PC-3 (cell line): Measurements from ENCODE around the gene ZYG11A. TPM values are rescaled to one million over a fixed set of nuclear protein-coding genes. Genes with fewer than 3 reads are reported as not detected.

ENCODE experiments used
- ATAC-seq: fragments of 200-7000 bp; cut with Tn5 transposase; 2 replicates; pipeline ENCODE4 v1.9.1; 2020; ENCODE audit warnings: mild to moderate bottlenecking, moderate library complexity
- BruUV-seq: library from RNA; stranded (reverse); fragments of 400-500 nt; replicated peaks from 2 replicates; lab custom pipeline; 2021; lab: Mats Ljungman, UMichigan
- CTCF ChIA-PET: fragments of 300-600 bp; sonication (Branson Sonifier 250); formaldehyde crosslinking; loops from one replicate; lab custom pipeline; 2022; ENCODE audit warnings: antibody characterized with exemption; lab: Charles Lee
- POLR2A ChIA-PET: fragments of 300-600 bp; sonication (Branson Sonifier 250); formaldehyde crosslinking; loops from one replicate; lab custom pipeline; 2022; ENCODE audit warnings: antibody characterized with exemption; ENCODE audit not compliant: unreplicated experiment; lab: Charles Lee
- DNase-seq: peaks from one replicate; pipeline ENCODE4 v3.0.0-alpha.2; 2015
- H2AFZ ChIP-seq: fragments of 300-600 bp; sonication (generic); 2 replicates; pipeline ENCODE4 v1.6.0; 2016; ENCODE audit warnings: antibody characterized with exemption, low read length
- H3F3A ChIP-seq: fragments of 300-600 bp; sonication (generic); one replicate; pipeline ENCODE4 v1.6.0; 2017; ENCODE audit warnings: antibody characterized with exemption, low read length, control low read depth, mild to moderate bottlenecking; ENCODE audit not compliant: unreplicated experiment
- H3K27ac ChIP-seq: fragments of 300-600 bp; sonication (generic); 2 replicates; pipeline ENCODE4 v1.5.1; 2016; ENCODE audit warnings: mild to moderate bottlenecking, low read length
- H3K27me3 ChIP-seq: fragments of 300-600 bp; sonication (generic); 2 replicates; pipeline ENCODE4 v1.6.1; 2016; ENCODE audit warnings: low read length, mixed read lengths
- H3K36me3 ChIP-seq: fragments of 300-600 bp; sonication (generic); 2 replicates; pipeline ENCODE4 v1.6.1; 2016; ENCODE audit warnings: low read depth, mixed run types, low read length, mixed read lengths
- H3K4me1 ChIP-seq: fragments of 300-600 bp; sonication (generic); 2 replicates; pipeline ENCODE4 v1.5.1; 2016; ENCODE audit warnings: low read length; ENCODE audit not compliant: insufficient read depth
- H3K4me2 ChIP-seq: fragments of 300-600 bp; sonication (generic); 2 replicates; pipeline ENCODE4 v1.6.0; 2016; ENCODE audit warnings: low read length
- H3K4me3 ChIP-seq: fragments of 300-600 bp; sonication (generic); 2 replicates; pipeline ENCODE4 v1.5.1; 2016; ENCODE audit warnings: mild to moderate bottlenecking, low read length, mixed read lengths
- H3K79me2 ChIP-seq: fragments of 300-600 bp; sonication (generic); 2 replicates; pipeline ENCODE4 v1.6.1; 2017; ENCODE audit warnings: low read length, mixed read lengths
- H3K9ac ChIP-seq: fragments of 300-600 bp; sonication (generic); 2 replicates; pipeline ENCODE4 v1.6.0; 2016; ENCODE audit warnings: mild to moderate bottlenecking, low read length
- H3K9me2 ChIP-seq: fragments of 300-600 bp; sonication (generic); replicated peaks from 2 replicates; pipeline ENCODE4 v1.6.1; 2016; ENCODE audit warnings: mixed run types, low read length, mixed read lengths
- H3K9me3 ChIP-seq: fragments of 300-600 bp; sonication (generic); 2 replicates; pipeline ENCODE4 v1.6.1; 2016; ENCODE audit warnings: low read length, mixed read lengths
- H4K20me1 ChIP-seq: fragments of 300-600 bp; sonication (generic); 2 replicates; pipeline ENCODE4 v1.6.1; 2016; ENCODE audit warnings: low read length, mixed read lengths
- CTCF ChIP-seq: fragments of 300-600 bp; sonication (generic); conservative IDR thresholded peaks from 2 replicates; pipeline ENCODE4 v1.5.1; 2017; ENCODE audit warnings: antibody characterized with exemption, low read depth, mild to moderate bottlenecking, low read length
- EZH2 ChIP-seq: fragments of 300-600 bp; sonication (generic); IDR thresholded peaks from one replicate; pipeline ENCODE4 v1.6.1; 2017; ENCODE audit warnings: antibody characterized with exemption, mild to moderate bottlenecking, low read length; ENCODE audit not compliant: unreplicated experiment
- EZH2phosphoT487 ChIP-seq: fragments of 300-600 bp; sonication (generic); IDR thresholded peaks from 2 replicates; pipeline ENCODE4 v1.6.1; 2018; ENCODE audit warnings: mild to moderate bottlenecking, antibody characterized with exemption, low read length, borderline replicate concordance
- intact Hi-C: fragments of 100-400 bp; cut with micrococcal nuclease; formaldehyde crosslinking; loops from 2 replicates; pipeline ENCODE4 v1.9.0; 2023
- total RNA-seq: library from RNA; depleted of rRNA; stranded (reverse); fragments of >200 nt; gene quantifications from 2 replicates; pipeline ENCODE4 v1.2.3, GENCODE V29; 2014

Gene ZYG11A
- total RNA-seq, 1 experiment from 2014 or later, result 0.47 TPM

DNA sequence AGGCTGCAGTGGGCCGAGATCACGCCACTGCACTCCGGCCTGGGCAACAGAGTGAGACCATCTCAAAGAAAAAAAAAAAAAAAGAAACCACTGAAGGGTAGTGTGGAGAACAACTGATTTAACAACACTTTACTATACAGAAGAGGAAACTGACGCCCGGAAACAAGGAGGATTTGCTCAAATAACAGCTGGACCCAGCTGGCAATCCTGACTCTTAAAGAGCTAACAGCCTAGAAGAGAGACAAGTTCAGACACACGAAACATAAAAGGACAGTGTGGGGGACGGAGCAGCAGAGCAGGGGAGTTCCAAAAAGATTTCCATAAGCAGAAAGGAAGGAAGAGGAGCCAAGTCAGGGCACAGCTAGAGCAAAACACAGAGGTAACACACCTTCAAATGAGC, 74.6 kb downstream of the ZYG11A start:
- no peak overlapping the region for H3K9ac ChIP-seq
- no peak for TF ChIP-seq EZH2
- no peak for TF ChIP-seq EZH2phosphoT487
- no peak for TF ChIP-seq CTCF
- H3K36me3 ChIP-seq, result no peaks in the 10 kb centered on the region
- no TSS peak for BruUV-seq
- intact Hi-C loops, result no loop called here
- H3K4me1 ChIP-seq, result peaks cover 23% of the 10 kb centered on the region
- H3K27me3 ChIP-seq, result no peaks in the 10 kb centered on the region
- no peak overlapping the region for H3K4me3 ChIP-seq
- H3F3A ChIP-seq, result peaks cover 5% of the 10 kb centered on the region
- ATAC-seq (no peak), DNase-seq (no peak)
- H3K4me2 ChIP-seq, result no peak overlapping the region
- H3K27ac ChIP-seq, result no peak overlapping the region
- no peaks in the 10 kb centered on the region for H3K9me3 ChIP-seq
- POLR2A ChIA-PET, result no interaction called here
- CTCF ChIA-PET, result no interaction called here
- H2AFZ ChIP-seq, result no peak overlapping the region
- no peaks in the 10 kb centered on the region for H4K20me1 ChIP-seq
- no peaks in the 10 kb centered on the region for H3K9me2 ChIP-seq
- peaks cover 53% of the 10 kb centered on the region for H3K79me2 ChIP-seq

- H3K4me1 ChIP-seq, result peaks cover 23% of the 10 kb centered on the region
- H4K20me1 ChIP-seq, result no peaks in the 10 kb centered on the region
- POLR2A ChIA-PET, result no interaction called here
- no peak overlapping the region for H3K9ac ChIP-seq
- H3F3A ChIP-seq, result peaks cover 5% of the 10 kb centered on the region
- H3K4me3 ChIP-seq, result no peak overlapping the region
- H3K9me3 ChIP-seq, result no peaks in the 10 kb centered on the region
- CTCF ChIA-PET, result no interaction called here
- DNase-seq (no peak), ATAC-seq (no peak)
- no peak overlapping the region for H3K4me2 ChIP-seq
- H2AFZ ChIP-seq, result no peak overlapping the region
- peaks cover 57% of the 10 kb centered on the region for H3K79me2 ChIP-seq
- no peaks in the 10 kb centered on the region for H3K9me2 ChIP-seq
- no TSS peak for BruUV-seq
- no peaks in the 10 kb centered on the region for H3K27me3 ChIP-seq
- no peak overlapping the region for H3K27ac ChIP-seq
- intact Hi-C loops, result no loop called here
- H3K36me3 ChIP-seq, result no peaks in the 10 kb centered on the region
- no peak for TF ChIP-seq EZH2
- no peak for TF ChIP-seq CTCF
Observed at GRCh38 chr1:52917581-52917980, 75.0 kb downstream of the ZYG11A start.

DNA sequence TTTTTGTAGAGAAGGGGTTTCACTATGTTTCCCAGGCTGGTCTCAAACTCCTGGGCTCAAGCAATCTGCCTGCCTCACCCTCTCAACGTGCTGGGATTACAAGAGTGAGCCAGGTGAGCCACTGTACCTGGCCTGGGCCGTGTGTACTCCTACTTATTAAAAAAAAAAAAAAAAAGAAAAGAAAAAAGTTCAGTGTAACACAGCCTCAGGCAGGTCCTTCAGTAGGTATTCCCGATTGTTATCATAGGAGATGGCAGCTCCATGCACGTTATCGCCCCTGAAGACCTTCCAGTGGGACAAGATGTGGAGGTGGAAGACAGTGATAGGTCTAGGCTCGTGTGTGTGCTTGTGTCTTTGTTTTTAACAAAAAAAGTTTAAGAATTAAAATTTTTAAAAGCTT, 75.6 kb downstream of the ZYG11A start:
- ATAC-seq (no peak), DNase-seq (no peak)
- no peak overlapping the region for H3K4me3 ChIP-seq
- no peaks in the 10 kb centered on the region for H3K9me3 ChIP-seq
- no peak overlapping the region for H3K4me2 ChIP-seq
- H3K27me3 ChIP-seq, result no peaks in the 10 kb centered on the region
- no peaks in the 10 kb centered on the region for H3K36me3 ChIP-seq
- no peak for TF ChIP-seq CTCF
- no peak overlapping the region for H2AFZ ChIP-seq
- H3K27ac ChIP-seq, result no peak overlapping the region
- no peak overlapping the region for H3K9ac ChIP-seq
- CTCF ChIA-PET, result no interaction called here
- H3K4me1 ChIP-seq, result peaks cover 23% of the 10 kb centered on the region
- no peaks in the 10 kb centered on the region for H3K9me2 ChIP-seq
- no TSS peak for BruUV-seq
- H3F3A ChIP-seq, result peaks cover 5% of the 10 kb centered on the region
- peaks cover 58% of the 10 kb centered on the region for H3K79me2 ChIP-seq
- intact Hi-C loops, result no loop called here
- POLR2A ChIA-PET, result no interaction called here
- H4K20me1 ChIP-seq, result no peaks in the 10 kb centered on the region
